ENCODE results near the gene TMEM169. TPM values are rescaled to one million over a fixed set of nuclear protein-coding genes. Genes with fewer than 3 reads are reported as not detected.

Gene TMEM169
- polyA plus RNA-seq, 2 of the 4 experiments (the other 2 are of a cell fraction) = 0.54 to 0.81 TPM

DNA sequence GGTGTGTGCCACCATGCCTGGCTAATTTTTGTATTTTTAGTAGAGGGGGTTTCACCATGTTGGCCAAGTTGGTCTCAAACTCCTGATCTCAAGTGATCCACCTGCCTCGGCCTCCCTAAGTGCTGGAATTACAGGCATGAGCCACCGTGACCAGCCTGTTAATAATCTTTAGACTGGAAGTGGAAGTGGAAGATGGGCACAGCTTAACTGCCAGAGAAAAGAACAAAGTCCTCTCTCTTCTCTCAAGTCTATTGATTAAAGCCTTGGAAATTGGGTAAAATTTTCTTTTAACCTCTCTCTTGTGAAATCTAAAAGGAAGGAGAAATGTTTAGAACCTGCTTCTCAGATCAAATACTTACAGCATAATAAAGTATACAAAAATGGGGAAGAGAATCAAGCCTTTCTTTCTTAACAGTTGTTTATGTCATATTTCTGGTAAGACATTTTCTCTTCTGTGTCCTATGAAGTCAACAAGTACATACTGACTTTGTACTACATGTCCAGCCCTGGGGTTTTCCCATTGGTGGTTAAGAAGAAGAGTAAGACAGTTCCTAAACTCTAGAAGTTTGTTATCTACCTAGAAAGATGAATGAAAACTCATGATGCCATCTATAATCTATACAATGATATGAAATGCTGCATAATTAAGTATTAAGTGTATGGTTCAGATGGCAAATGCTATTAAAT is 4.6 kb downstream of the TMEM169 start:
- no peak for FAIRE-seq

DNA sequence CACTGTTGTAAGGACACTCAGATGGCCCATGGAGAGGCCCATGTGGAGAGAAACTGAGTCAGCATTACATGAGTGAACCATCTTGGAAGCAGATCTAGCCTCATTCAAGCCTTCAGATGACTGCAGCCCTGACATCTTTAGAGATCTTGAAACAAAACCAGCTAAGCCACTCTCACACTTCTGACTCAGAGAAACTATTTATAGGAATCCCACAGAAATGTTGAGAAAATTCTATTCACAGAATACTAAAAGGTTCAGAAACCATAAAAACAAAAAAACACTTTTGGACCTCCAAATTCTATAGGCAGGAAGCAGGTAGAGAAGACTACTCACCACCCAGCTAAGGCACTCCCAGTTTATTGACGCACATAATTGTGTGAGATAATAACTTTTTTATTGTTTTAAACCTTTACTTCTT is 8.7 kb downstream of the TMEM169 start:
- no peak overlapping the region for H3K27ac ChIP-seq
- no peak for DNase-seq (ENCODE audit: low read depth in 1 of 2, low spot score in 1 of 2)
- no peak for TF ChIP-seq ZNF302 (CRISPR knock-in tag; IDR thresholded peaks at IDR 0.05)
- no peak for ATAC-seq
- no peak overlapping the region for H3K4me3 ChIP-seq
- H3K4me2 ChIP-seq = no peak overlapping the region
- H3K9me3 ChIP-seq = no peaks in the 10 kb centered on the region
- CTCF ChIA-PET = interaction anchor here (0.6 to 1.5 kb wide), 2 partner anchors 24 to 55 kb away, joined by 3 to 4 read pairs; no protein-coding TSS in a partner anchor
- WGBS (ENCODE audit: missing lambda C conversion rate) = 85% methylated on average over 1 of the region's 1 CpG
- FAIRE-seq = no peak
- no peaks in the 10 kb centered on the region for H3K4me1 ChIP-seq
- POLR2A ChIA-PET = no interaction called here

More for the DNA sequence above, 4.6 kb downstream of the TMEM169 start:
- Histone ChIP-seq H3K4me2 (no peak overlapping the region), H3K4me3 (no peak overlapping the region), H3K4me1 (peaks cover 6% of the 10 kb centered on the region; the same call in 1 of the 3 replicates), H3K9me3 (no peaks in the 10 kb centered on the region), H3K27ac (no peak overlapping the region)
- TF ChIP-seq ZFP36 (IDR thresholded peaks at IDR 0.05; ENCODE audit: borderline replicate concordance, partially characterized antibody) = no peak
- TF ChIP-seq, protein P1, sequence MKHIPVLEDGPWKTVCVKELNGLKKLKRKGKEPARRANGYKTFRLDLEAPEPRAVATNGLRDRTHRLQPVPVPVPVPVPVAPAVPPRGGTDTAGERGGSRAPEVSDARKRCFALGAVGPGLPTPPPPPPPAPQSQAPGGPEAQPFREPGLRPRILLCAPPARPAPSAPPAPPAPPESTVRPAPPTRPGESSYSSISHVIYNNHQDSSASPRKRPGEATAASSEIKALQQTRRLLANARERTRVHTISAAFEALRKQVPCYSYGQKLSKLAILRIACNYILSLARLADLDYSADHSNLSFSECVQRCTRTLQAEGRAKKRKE (CRISPR knock-in tag; IDR thresholded peaks at IDR 0.05; ENCODE audit: low read depth) = no peak
- ATAC-seq (no peak), DNase-seq (ENCODE audit: low read depth in 1 of 2, low spot score in 1 of 2) (no peak)
- ChIA-PET CTCF (no interaction called here), POLR2A (no interaction called here)
- 81% methylated on average over 2 of the region's 2 CpGs for WGBS (ENCODE audit: missing lambda C conversion rate)

DNA sequence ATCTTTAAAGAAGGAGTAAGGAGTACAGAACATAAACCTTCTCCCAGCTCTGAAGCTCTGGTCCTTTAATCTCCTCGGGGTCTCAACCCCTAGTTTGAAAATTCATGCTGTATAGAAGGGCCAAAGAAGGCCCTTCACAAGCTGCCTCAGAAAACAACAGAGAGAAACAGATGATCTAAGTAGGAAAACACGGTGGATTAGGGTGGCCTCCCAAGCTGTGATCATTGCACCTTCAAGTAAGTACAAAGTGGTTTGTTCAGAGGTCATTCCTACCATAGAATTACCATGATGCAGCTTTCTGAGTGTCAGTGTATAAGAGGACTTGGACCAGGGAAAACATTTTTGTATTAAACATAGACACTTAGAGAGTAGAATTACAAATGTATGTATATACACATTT is 10.9 kb downstream of the TMEM169 start:
- ChIA-PET CTCF (interaction anchor here (1.2 to 1.8 kb wide), 2 partner anchors 9 to 11 kb away, joined by 3 to 6 read pairs; no protein-coding TSS in a partner anchor), POLR2A (interaction anchor here (1.1 kb wide), 1 partner anchor 11 kb away, joined by 3 read pairs; the partner anchor contains the start of genes PECR and TMEM169)
- Histone ChIP-seq H3K27ac (no peak overlapping the region), H3K9me3 (no peaks in the 10 kb centered on the region), H3K4me1 (no peaks in the 10 kb centered on the region), H3K4me2 (no peak overlapping the region), H3K4me3 (no peak overlapping the region)
- ATAC-seq (no peak), DNase-seq (ENCODE audit: low read depth in 1 of 2, low spot score in 1 of 2) (no peak), FAIRE-seq (no peak)
- TF ChIP-seq ZC3H11A (IDR thresholded peaks at IDR 0.05) = no peak
- no peak for TF ChIP-seq FOXS1 (CRISPR knock-in tag; IDR thresholded peaks at IDR 0.05)
- no peak for TF ChIP-seq PHF8 (IDR thresholded peaks at IDR 0.05; ENCODE audit: borderline replicate concordance, low read depth)
- TF ChIP-seq RAD21 (conservative IDR thresholded peaks at IDR 0.05 in 1 of 2, IDR thresholded peaks at IDR 0.05 in 1 of 2) = no peak
- TF ChIP-seq TP53 (CRISPR knock-in tag; IDR thresholded peaks at IDR 0.05) = no peak
- TF ChIP-seq, protein P2, sequence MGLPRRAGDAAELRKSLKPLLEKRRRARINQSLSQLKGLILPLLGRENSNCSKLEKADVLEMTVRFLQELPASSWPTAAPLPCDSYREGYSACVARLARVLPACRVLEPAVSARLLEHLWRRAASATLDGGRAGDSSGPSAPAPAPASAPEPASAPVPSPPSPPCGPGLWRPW (IDR thresholded peaks at IDR 0.05) = no peak
- TF ChIP-seq JUN (IDR thresholded peaks at IDR 0.05) = no peak
- 19% methylated on average over 2 of the region's 2 CpGs for WGBS (ENCODE audit: missing lambda C conversion rate)

DNA sequence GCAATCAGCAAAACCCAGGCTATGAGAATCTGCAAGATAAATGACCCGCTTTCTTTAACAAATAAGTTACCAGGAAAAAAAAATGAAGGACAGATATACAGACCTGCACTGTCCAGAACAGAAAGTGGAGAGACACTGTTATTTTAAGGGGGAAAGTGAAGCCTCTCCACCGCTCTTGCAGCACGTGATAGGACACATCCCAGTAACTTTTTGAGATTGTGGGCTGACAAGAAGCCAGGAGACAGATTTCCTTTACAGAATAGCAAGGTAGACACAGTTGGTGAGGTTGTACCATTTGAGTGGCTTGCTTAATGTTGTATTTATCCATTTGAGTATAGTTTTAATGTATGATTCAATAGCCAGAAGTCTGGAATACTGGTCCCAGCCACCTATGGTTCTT is 13.0 kb downstream of the TMEM169 start:
- WGBS (ENCODE audit: missing lambda C conversion rate) = 72% methylated on average over 3 of the region's 3 CpGs
- ATAC-seq = no peak
- Histone ChIP-seq H3K4me1 (no peaks in the 10 kb centered on the region), H3K4me3 (no peak overlapping the region), H3K9me3 (no peaks in the 10 kb centered on the region), H3K4me2 (no peak overlapping the region), H3K27ac (no peak overlapping the region)
- FAIRE-seq = no peak
- ChIA-PET POLR2A (no interaction called here), CTCF (interaction anchor here (1.4 kb wide), 1 partner anchor 58 kb away, joined by 3 read pairs; no protein-coding TSS in a partner anchor)
- no peak for DNase-seq (ENCODE audit: low read depth in 1 of 2, low spot score in 1 of 2)
- TF ChIP-seq KDM1A (IDR thresholded peaks at IDR 0.05; ENCODE audit: low read depth) = no peak
- no peak for TF ChIP-seq NPAS2 (CRISPR knock-in tag; IDR thresholded peaks at IDR 0.05; ENCODE audit: borderline replicate concordance)
- TF ChIP-seq, protein P3, sequence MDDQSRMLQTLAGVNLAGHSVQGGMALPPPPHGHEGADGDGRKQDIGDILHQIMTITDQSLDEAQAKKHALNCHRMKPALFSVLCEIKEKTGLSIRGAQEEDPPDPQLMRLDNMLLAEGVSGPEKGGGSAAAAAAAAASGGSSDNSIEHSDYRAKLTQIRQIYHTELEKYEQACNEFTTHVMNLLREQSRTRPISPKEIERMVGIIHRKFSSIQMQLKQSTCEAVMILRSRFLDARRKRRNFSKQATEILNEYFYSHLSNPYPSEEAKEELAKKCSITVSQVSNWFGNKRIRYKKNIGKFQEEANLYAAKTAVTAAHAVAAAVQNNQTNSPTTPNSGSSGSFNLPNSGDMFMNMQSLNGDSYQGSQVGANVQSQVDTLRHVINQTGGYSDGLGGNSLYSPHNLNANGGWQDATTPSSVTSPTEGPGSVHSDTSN (IDR thresholded peaks at IDR 0.05) = no peak
- TF ChIP-seq BHLHE40 (IDR thresholded peaks at IDR 0.05; ENCODE audit: low read depth, low read length) = no peak
- no peak for TF ChIP-seq EP300 (IDR thresholded peaks at IDR 0.05)
- TF ChIP-seq RCOR1 (IDR thresholded peaks at IDR 0.05; ENCODE audit: low read depth, low read length) = no peak
- TF ChIP-seq, protein P1 (CRISPR knock-in tag; IDR thresholded peaks at IDR 0.05; ENCODE audit: low read depth) = no peak
- no peak for TF ChIP-seq ZSCAN20 (CRISPR knock-in tag; IDR thresholded peaks at IDR 0.05)
- TF ChIP-seq ZFP36 (IDR thresholded peaks at IDR 0.05; ENCODE audit: borderline replicate concordance, partially characterized antibody) = no peak
- TF ChIP-seq, protein P4, sequence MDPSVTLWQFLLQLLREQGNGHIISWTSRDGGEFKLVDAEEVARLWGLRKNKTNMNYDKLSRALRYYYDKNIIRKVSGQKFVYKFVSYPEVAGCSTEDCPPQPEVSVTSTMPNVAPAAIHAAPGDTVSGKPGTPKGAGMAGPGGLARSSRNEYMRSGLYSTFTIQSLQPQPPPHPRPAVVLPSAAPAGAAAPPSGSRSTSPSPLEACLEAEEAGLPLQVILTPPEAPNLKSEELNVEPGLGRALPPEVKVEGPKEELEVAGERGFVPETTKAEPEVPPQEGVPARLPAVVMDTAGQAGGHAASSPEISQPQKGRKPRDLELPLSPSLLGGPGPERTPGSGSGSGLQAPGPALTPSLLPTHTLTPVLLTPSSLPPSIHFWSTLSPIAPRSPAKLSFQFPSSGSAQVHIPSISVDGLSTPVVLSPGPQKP (IDR thresholded peaks at IDR 0.05; ENCODE audit: low read depth, low read length) = no peak
